Gastroesophageal sphincter (tissue), 3 donors: ENCODE data around the gene TNFSF13B.
"Not testable (repeated sequence)": the region's sequence is repeated elsewhere in the genome, so short reads cannot be mapped to it uniquely, and the experiment has no call there.

ENCODE experiments used
- CTCF ChIP-seq, 4 experiments: fragments of 200-600 bp in 2 of 4; fragments of 450-650 bp in 2 of 4; sonication (generic) in 1 of 4; IDR thresholded peaks; one replicate each; pipeline ENCODE4 v1.5.1; 2017 to 2019; ENCODE audit warnings: antibody characterized with exemption in 4 of 4, mild to moderate bottlenecking in 2 of 4, moderate library complexity in 2 of 4
- POLR2A ChIP-seq, 2 donors: fragments of 450-650 bp; IDR thresholded peaks; one replicate each; pipeline ENCODE4 v1.6.1; 2017; ENCODE audit warnings: antibody characterized with exemption in 2 of 2, mild to moderate bottlenecking in 2 of 2, moderate library complexity in 1 of 2

- not testable (repeated sequence) for TF ChIP-seq CTCF, POLR2A (IDR thresholded peaks at IDR 0.05)
Measured at GRCh38 chr13:108311596-108311995, 42.1 kb downstream of the TNFSF13B start.
